Activated B cell treated with CpG ODN at 0.5 μM for 24 hours (primary cell): ENCODE data around the gene NAPG. TPM values are rescaled to one million over a fixed set of nuclear protein-coding genes. Genes with fewer than 3 reads are reported as not detected.
"Not testable (repeated sequence)": the region's sequence is repeated elsewhere in the genome, so short reads cannot be mapped to it uniquely, and the experiment has no call there.

ENCODE experiments used
- ATAC-seq: fragments of 200-7000 bp; cut with Tn5 transposase; one replicate; pipeline ENCODE4 v1.10.0; 2021; ENCODE audit warnings: low read depth, mild to moderate bottlenecking, moderate library complexity
- CTCF ChIA-PET: fragments of 350-600 bp; sonication (Branson Sonifier 250); formaldehyde crosslinking; loops from one replicate; lab custom pipeline; 2021; ENCODE audit warnings: antibody characterized with exemption; lab: Charles Lee
- POLR2A ChIA-PET: fragments of 350-600 bp; sonication (Branson Sonifier 250); formaldehyde crosslinking; loops from one replicate; lab custom pipeline; 2021; ENCODE audit warnings: antibody characterized with exemption; lab: Charles Lee
- DNase-seq: peaks from one replicate; pipeline ENCODE4 v3.0.0; 2022
- H3K27ac Mint-ChIP-seq: one replicate; pipeline ENCODE4 v1.8.0; 2020; ENCODE audit warnings: mixed read lengths
- H3K27me3 Mint-ChIP-seq: one replicate; pipeline ENCODE4 v1.8.0; 2021; ENCODE audit warnings: mixed read lengths
- H3K36me3 Mint-ChIP-seq: one replicate; pipeline ENCODE4 v1.8.0; 2021; ENCODE audit warnings: low read depth, mixed read lengths
- H3K4me1 Mint-ChIP-seq: one replicate; pipeline ENCODE4 v1.8.0; 2021; ENCODE audit warnings: mixed read lengths
- H3K4me3 Mint-ChIP-seq: one replicate; pipeline ENCODE4 v1.8.0; 2020; ENCODE audit warnings: mild to moderate bottlenecking, mixed read lengths
- H3K9me3 Mint-ChIP-seq: one replicate; pipeline ENCODE4 v1.8.0; 2020; ENCODE audit warnings: mixed read lengths
- CTCF ChIP-seq: fragments of 200-600 bp; IDR thresholded peaks from one replicate; pipeline ENCODE4 v1.8.0; 2022; ENCODE audit warnings: antibody characterized with exemption, mild to moderate bottlenecking
- intact Hi-C: fragments of 100-400 bp; cut with micrococcal nuclease; formaldehyde crosslinking; loops from one replicate; pipeline ENCODE4 v1.15.1; 2024
- total RNA-seq: library from RNA; stranded (reverse); gene quantifications from 2 replicates; pipeline ENCODE4 v1.2.3, GENCODE V29; 2022

Gene NAPG
- total RNA-seq, 1 donor from 2014 or later = 33.3 TPM

- Mint-ChIP-seq H3K4me1 (no peaks in the 10 kb centered on the region), H3K27ac (no peak overlapping the region), H3K9me3 (no peaks in the 10 kb centered on the region), H3K4me3 (no peak overlapping the region), H3K27me3 (no peaks in the 10 kb centered on the region), H3K36me3 (peaks cover 57% of the 10 kb centered on the region)
- ChIA-PET POLR2A (no interaction called here), CTCF (interaction anchor here (1.5 kb wide), 1 partner anchor 24 kb away, joined by 3 read pairs; no protein-coding TSS in a partner anchor)
- DNase-seq (no peak), ATAC-seq (no peak)
- intact Hi-C loops = no loop called here
- TF ChIP-seq CTCF = no peak
Observed at GRCh38 chr18:10536280-10536679, 10.5 kb downstream of the NAPG start.

- intact Hi-C loops = no loop called here
- H3K4me3 Mint-ChIP-seq = no peak overlapping the region
- TF ChIP-seq CTCF = no peak
- no peak for DNase-seq
- H3K9me3 Mint-ChIP-seq = no peaks in the 10 kb centered on the region
- no peak overlapping the region for H3K27ac Mint-ChIP-seq
- H3K36me3 Mint-ChIP-seq = peaks cover 68% of the 10 kb centered on the region
- no peaks in the 10 kb centered on the region for H3K27me3 Mint-ChIP-seq
- no peaks in the 10 kb centered on the region for H3K4me1 Mint-ChIP-seq
- CTCF ChIA-PET = no interaction called here
- ATAC-seq = no peak
- POLR2A ChIA-PET = no interaction called here
Observed at GRCh38 chr18:10537765-10538164, 11.9 kb downstream of the NAPG start.

- CTCF ChIA-PET = interaction anchor here (1.2 kb wide), 1 partner anchor 19 kb away, joined by 3 read pairs; no protein-coding TSS in a partner anchor
- peaks cover 67% of the 10 kb centered on the region for H3K36me3 Mint-ChIP-seq
- H3K4me3 Mint-ChIP-seq, H3K27ac Mint-ChIP-seq, POLR2A ChIA-PET, H3K9me3 Mint-ChIP-seq, intact Hi-C loops, H3K4me1 Mint-ChIP-seq, DNase-seq, H3K27me3 Mint-ChIP-seq, ATAC-seq: not testable (repeated sequence)
Observed at GRCh38 chr18:10539124-10539523, 13.3 kb downstream of the NAPG start.

- no peak for ATAC-seq
- Mint-ChIP-seq H3K36me3 (peaks cover 89% of the 10 kb centered on the region), H3K4me3 (no peak overlapping the region), H3K27me3 (no peaks in the 10 kb centered on the region), H3K9me3 (no peaks in the 10 kb centered on the region), H3K27ac (no peak overlapping the region), H3K4me1 (no peaks in the 10 kb centered on the region)
- POLR2A ChIA-PET = no interaction called here
- DNase-seq = no peak
- intact Hi-C loops = no loop called here
- CTCF ChIA-PET = no interaction called here
- TF ChIP-seq CTCF = no peak
Observed at GRCh38 chr18:10543277-10543676, 17.4 kb downstream of the NAPG start.

- ATAC-seq = no peak
Observed at GRCh38 chr18:10544093-10544748, 18.4 kb downstream of the NAPG start.

More at GRCh38 chr18:10544093-10544748, 18.4 kb downstream of the NAPG start:
- Mint-ChIP-seq H3K27me3 (no peaks in the 10 kb centered on the region), H3K4me1 (no peaks in the 10 kb centered on the region), H3K9me3 (no peaks in the 10 kb centered on the region), H3K36me3 (peaks cover 89% of the 10 kb centered on the region), H3K27ac (no peak overlapping the region), H3K4me3 (no peak overlapping the region)
- ChIA-PET CTCF (no interaction called here), POLR2A (no interaction called here)
- DNase-seq = no peak
- TF ChIP-seq CTCF = no peak
- intact Hi-C loops = no loop called here
